Suppressor macrophage (primary cell): Measurements from ENCODE around the gene HOXC9.
A peak's percentile ranks its signal among the peaks of the same experiment; 100 is the strongest.

Experiments used
- DNase-seq, 4 experiments: peaks; one replicate each; pipeline ENCODE4 v3.0.0-alpha.2; 2020 to 2022

Gene HOXC9

GRCh38 chr12:54028314-54029201, 28.6 kb downstream of the HOXC9 start, which contains the start of gene HOXC6:
Gene HOXC6, plus strand, starts transcription at chr12:54028440. Its CDS starts 82 bp downstream, at chr12:54028522.
- DNase-seq, result no peak

GRCh38 chr12:54029529-54030441, 29.8 kb downstream of the HOXC9 start:
- DNase-seq, result no peak

- DNase-seq, result no peak
These were observed 30.5 kb downstream of the HOXC9 start for GRCh38 chr12:54030442-54030801.

- no peak for DNase-seq
These were observed 31.0 kb downstream of the HOXC9 start for GRCh38 chr12:54030889-54031471.

- no peak for DNase-seq
These were observed 31.5 kb downstream of the HOXC9 start for GRCh38 chr12:54031480-54031879.

- DNase-seq, result no peak
These were observed 32.2 kb downstream of the HOXC9 start for GRCh38 chr12:54032086-54032619.

- DNase-seq, result peak; percentile 58 to 78 (median 66)
These were observed 32.7 kb downstream of the HOXC9 start, which contains the start of gene HOXC5 for GRCh38 chr12:54032627-54033100. Gene HOXC5, plus strand, starts transcription at chr12:54033050. Its CDS starts 73 bp downstream, at chr12:54033123.

GRCh38 chr12:54033106-54033979, 33.4 kb downstream of the HOXC9 start:
- no peak for DNase-seq

GRCh38 chr12:54033980-54034784, 34.2 kb downstream of the HOXC9 start:
- DNase-seq, result no peak

GRCh38 chr12:54034785-54035310, 34.9 kb downstream of the HOXC9 start:
- no peak for DNase-seq

- DNase-seq, result no peak
These were observed 35.8 kb downstream of the HOXC9 start for GRCh38 chr12:54035568-54036264.

GRCh38 chr12:54036620-54037359, 36.8 kb downstream of the HOXC9 start:
- DNase-seq, result no peak

GRCh38 chr12:54037360-54038283, 37.7 kb downstream of the HOXC9 start:
- DNase-seq, result no peak

GRCh38 chr12:54038284-54038870, 38.4 kb downstream of the HOXC9 start:
- no peak for DNase-seq

GRCh38 chr12:54038871-54039414, 39.0 kb downstream of the HOXC9 start:
- DNase-seq, result no peak

- DNase-seq, result no peak
These were observed 39.6 kb downstream of the HOXC9 start for GRCh38 chr12:54039417-54040147.
